WERI-Rb-1 (cell line): ENCODE results near the gene SLC29A1.

Source experiments
- DNase-seq: peaks from one replicate; pipeline ENCODE4 v3.0.0-alpha.2; 2020
- H3K27ac ChIP-seq: fragments of 250-450 bp; sonication (Bioruptor Pico); 2 replicates; pipeline ENCODE4 v1.5.1; 2020; ENCODE audit warnings: mild to moderate bottlenecking, moderate library complexity
- H3K27me3 ChIP-seq: fragments of 250-450 bp; sonication (Bioruptor Pico); 2 replicates; pipeline ENCODE4 v1.5.1; 2021; ENCODE audit warnings: mild to moderate bottlenecking, low read depth, moderate library complexity; ENCODE audit not compliant: insufficient read depth, severe bottlenecking
- H3K36me3 ChIP-seq: fragments of 250-450 bp; sonication (Bioruptor Pico); 2 replicates; pipeline ENCODE4 v1.5.1; 2020; ENCODE audit warnings: mild to moderate bottlenecking, moderate library complexity
- H3K4me3 ChIP-seq: 2 replicates; pipeline ENCODE4 v1.5.1; 2011; ENCODE audit warnings: low read depth, mild to moderate bottlenecking, control low read depth, low read length
- H3K9me3 ChIP-seq: fragments of 250-450 bp; sonication (Bioruptor Pico); 2 replicates; pipeline ENCODE4 v1.5.1; 2021; ENCODE audit warnings: mild to moderate bottlenecking, moderate library complexity; ENCODE audit not compliant: severe bottlenecking
- TF ChIP-seq, protein P1 (sequence below): IDR thresholded peaks from 2 replicates; pipeline ENCODE4 v1.5.1; 2011; ENCODE audit warnings: low read depth, mild to moderate bottlenecking, control low read depth, inconsistent platforms, low read length

SLC29A1 gene

DNA sequence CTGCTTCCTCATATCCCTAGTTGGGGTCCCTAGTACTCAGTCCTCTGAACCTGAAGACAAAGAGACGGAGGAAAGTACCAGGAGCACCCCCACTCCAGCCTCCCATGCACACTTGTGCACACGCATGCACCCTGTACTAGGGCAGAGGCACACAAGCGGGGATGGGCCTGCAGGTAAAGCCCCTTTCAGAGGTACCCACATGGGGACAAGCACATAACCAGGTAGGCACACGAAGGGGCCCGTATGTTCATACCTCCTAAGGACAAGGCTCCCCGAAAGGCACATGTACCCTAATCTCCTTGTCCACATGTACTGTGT lies 48.0 kb downstream of the SLC29A1 start:
- TF ChIP-seq, protein P1, sequence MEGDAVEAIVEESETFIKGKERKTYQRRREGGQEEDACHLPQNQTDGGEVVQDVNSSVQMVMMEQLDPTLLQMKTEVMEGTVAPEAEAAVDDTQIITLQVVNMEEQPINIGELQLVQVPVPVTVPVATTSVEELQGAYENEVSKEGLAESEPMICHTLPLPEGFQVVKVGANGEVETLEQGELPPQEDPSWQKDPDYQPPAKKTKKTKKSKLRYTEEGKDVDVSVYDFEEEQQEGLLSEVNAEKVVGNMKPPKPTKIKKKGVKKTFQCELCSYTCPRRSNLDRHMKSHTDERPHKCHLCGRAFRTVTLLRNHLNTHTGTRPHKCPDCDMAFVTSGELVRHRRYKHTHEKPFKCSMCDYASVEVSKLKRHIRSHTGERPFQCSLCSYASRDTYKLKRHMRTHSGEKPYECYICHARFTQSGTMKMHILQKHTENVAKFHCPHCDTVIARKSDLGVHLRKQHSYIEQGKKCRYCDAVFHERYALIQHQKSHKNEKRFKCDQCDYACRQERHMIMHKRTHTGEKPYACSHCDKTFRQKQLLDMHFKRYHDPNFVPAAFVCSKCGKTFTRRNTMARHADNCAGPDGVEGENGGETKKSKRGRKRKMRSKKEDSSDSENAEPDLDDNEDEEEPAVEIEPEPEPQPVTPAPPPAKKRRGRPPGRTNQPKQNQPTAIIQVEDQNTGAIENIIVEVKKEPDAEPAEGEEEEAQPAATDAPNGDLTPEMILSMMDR = no peak
- H3K4me3 ChIP-seq = peak overlapping the region; percentile 44
- no peak for DNase-seq
- peaks cover 32% of the 10 kb centered on the region for H3K36me3 ChIP-seq
- H3K27me3 ChIP-seq = no peaks in the 10 kb centered on the region
- H3K9me3 ChIP-seq = no peaks in the 10 kb centered on the region
- peak overlapping the region; percentile 59 for H3K27ac ChIP-seq

DNA sequence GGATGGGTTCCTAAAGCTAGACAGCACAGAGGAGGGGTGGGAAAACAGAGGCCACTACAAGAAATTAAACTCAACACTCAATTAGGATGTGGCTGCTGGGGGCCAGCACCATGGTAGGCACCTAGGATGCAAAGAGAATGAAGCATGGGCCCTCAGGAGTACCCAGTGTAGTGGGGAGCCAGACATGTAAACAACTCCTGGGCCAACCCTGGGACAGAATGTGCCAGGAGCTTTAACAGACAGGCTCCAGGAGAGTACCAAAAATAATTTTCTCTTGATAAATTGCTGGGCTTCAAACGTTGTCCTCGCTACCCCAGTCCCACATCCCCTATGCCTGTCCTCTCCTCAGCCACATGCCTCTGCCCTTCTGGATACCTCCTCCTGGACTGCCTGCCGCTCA lies 48.5 kb downstream of the SLC29A1 start:
- TF ChIP-seq, protein P1 = no peak
- DNase-seq = no peak
- H3K9me3 ChIP-seq = no peaks in the 10 kb centered on the region
- H3K27ac ChIP-seq = no peak overlapping the region
- H3K27me3 ChIP-seq = no peaks in the 10 kb centered on the region
- peaks cover 38% of the 10 kb centered on the region for H3K36me3 ChIP-seq
- H3K4me3 ChIP-seq = no peak overlapping the region

DNA sequence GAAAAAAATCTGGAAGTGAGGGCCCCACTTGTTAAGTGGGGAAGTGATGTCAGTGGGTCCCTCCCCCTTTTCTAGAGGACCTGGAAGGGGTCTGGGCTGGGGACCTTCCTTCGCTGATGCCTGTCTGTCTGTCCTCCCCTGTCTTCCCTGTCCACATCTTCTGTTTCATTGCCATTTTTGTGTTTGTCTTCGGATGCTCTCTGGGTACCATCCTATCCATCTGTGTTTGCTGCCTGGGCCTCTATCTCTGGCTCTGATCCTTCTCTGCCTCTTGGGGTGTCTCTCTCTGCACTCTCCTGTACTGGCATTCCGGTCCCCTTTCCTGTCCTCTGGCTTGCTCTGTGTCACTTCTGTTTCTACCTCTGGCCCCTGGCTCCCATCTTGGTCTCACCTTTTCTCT lies 49.1 kb downstream of the SLC29A1 start:
- H3K27me3 ChIP-seq = no peaks in the 10 kb centered on the region
- H3K9me3 ChIP-seq = no peaks in the 10 kb centered on the region
- no peak for DNase-seq
- TF ChIP-seq, protein P1 = no peak
- H3K27ac ChIP-seq = no peak overlapping the region
- no peak overlapping the region for H3K4me3 ChIP-seq
- peaks cover 40% of the 10 kb centered on the region for H3K36me3 ChIP-seq

DNA sequence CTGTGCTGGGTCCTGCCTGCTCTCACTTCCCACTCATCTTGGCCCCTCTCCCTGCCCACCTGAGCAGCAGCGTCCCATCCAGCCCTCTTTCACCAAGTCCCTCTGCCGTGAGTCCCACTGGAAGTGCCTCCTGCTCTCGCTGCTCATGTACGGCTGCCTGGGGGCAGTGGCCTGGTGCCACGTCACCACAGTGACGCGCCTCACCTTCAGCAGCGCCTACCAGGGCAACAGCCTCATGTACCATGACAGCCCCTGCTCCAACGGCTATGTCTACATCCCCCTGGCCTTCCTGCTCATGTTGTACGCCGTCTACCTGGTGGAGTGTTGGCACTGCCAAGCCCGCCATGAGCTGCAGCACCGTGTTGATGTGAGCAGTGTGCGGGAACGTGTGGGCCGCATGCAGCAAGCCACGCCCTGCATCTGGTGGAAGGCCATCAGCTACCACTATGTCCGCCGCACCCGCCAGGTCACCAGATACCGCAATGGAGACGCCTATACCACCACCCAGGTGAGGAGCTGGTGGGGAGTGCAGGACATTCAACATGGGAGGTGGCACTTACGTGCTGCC lies 49.7 kb downstream of the SLC29A1 start:
- DNase-seq = no peak
- TF ChIP-seq, protein P1 = no peak
- Histone ChIP-seq H3K27me3 (no peaks in the 10 kb centered on the region), H3K27ac (no peak overlapping the region), H3K4me3 (no peak overlapping the region), H3K36me3 (peaks cover 40% of the 10 kb centered on the region), H3K9me3 (no peaks in the 10 kb centered on the region)

DNA sequence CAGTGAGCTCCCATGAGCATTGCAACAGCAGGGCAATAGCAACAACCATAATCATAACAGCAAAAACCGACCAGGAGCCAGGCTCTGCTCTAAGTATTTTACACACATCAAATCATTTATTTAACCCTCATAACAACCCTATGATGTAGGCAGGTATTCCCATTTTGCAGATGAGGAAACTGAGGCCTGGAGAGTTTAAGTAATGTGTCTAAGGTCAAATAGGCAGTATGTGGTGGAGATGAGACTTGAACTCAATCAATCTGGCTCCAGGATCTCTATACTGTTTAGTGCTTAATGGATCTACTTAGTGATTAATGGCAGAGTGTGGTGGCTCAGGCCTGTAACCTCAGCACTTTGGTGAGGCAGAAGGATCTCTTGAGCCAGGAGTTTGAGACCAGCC lies 50.2 kb downstream of the SLC29A1 start:
- H3K4me3 ChIP-seq = no peak overlapping the region
- DNase-seq = no peak
- H3K9me3 ChIP-seq = no peaks in the 10 kb centered on the region
- H3K27me3 ChIP-seq = no peaks in the 10 kb centered on the region
- no peak overlapping the region for H3K27ac ChIP-seq
- H3K36me3 ChIP-seq = peaks cover 40% of the 10 kb centered on the region
- TF ChIP-seq, protein P1 = no peak

DNA sequence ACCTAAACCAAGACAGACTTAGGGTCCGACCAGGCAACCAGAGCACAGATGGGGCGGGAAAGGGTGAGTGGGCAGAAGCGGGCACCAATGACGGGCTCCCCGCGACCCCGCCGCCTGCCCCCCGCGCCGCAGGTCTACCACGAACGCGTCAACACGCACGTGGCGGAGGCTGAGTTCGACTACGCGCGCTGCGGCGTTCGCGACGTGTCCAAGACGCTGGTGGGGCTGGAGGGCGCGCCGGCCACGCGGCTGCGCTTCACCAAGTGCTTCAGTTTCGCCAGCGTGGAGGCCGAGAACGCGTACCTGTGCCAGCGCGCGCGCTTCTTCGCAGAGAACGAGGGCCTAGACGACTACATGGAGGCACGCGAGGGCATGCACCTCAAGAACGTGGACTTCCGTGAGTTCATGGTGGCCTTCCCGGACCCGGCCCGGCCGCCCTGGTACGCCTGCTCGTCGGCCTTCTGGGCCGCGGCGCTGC lies 51.9 kb downstream of the SLC29A1 start:
- Histone ChIP-seq H3K27me3 (no peaks in the 10 kb centered on the region), H3K9me3 (no peaks in the 10 kb centered on the region), H3K36me3 (peaks cover 40% of the 10 kb centered on the region), H3K4me3 (no peak overlapping the region), H3K27ac (no peak overlapping the region)
- TF ChIP-seq, protein P1 = no peak
- DNase-seq = no peak
